GM10266 (cell line): Measurements from ENCODE around the gene CAPN9.
"Not testable (repeated sequence)": the region's sequence is repeated elsewhere in the genome, so short reads cannot be mapped to it uniquely, and the experiment has no call there.

ENCODE experiments used
- DNase-seq: peaks from one replicate; pipeline ENCODE4 v3.0.0; 2012; ENCODE audit errors: extremely low spot score
- CTCF ChIP-seq: IDR thresholded peaks from 2 replicates; pipeline ENCODE4 v1.5.1; 2012; ENCODE audit warnings: mild to moderate bottlenecking, low read depth; ENCODE audit not compliant: control insufficient read depth, insufficient read depth; ENCODE audit errors: missing control alignments

The CAPN9 gene

GRCh38 chr1:230713138-230713537, 34.0 kb upstream of the CAPN9 start:
- no peak for TF ChIP-seq CTCF
- DNase-seq = no peak

- no peak for TF ChIP-seq CTCF
- no peak for DNase-seq
These were observed 33.7 kb upstream of the CAPN9 start for GRCh38 chr1:230713547-230713914.

GRCh38 chr1:230713915-230714764, 33.0 kb upstream of the CAPN9 start, which contains the start of gene AGT:
AGT (minus strand) TSS chr1:230714122; CDS start chr1:230710823, 3,299 bp downstream.
- DNase-seq = no peak

GRCh38 chr1:230715510-230715909, 31.7 kb upstream of the CAPN9 start:
- no peak for TF ChIP-seq CTCF
- no peak for DNase-seq

More at GRCh38 chr1:230713915-230714764, 33.0 kb upstream of the CAPN9 start, which contains the start of gene AGT:
- TF ChIP-seq CTCF = no peak

- DNase-seq = not testable (repeated sequence)
These were observed 30.7 kb upstream of the CAPN9 start for GRCh38 chr1:230716453-230716852.

GRCh38 chr1:230717251-230717650, 29.9 kb upstream of the CAPN9 start:
- no peak for TF ChIP-seq CTCF
- DNase-seq = no peak

GRCh38 chr1:230721849-230722522, 25.2 kb upstream of the CAPN9 start:
- not testable (repeated sequence) for DNase-seq

GRCh38 chr1:230725256-230726012, 21.8 kb upstream of the CAPN9 start:
- TF ChIP-seq CTCF = no peak
- DNase-seq = no peak
